HL-60 (cell line): ENCODE results near the gene C9orf72.

Experiments used
- DNase-seq, 2 experiments: peaks; one replicate each; pipeline ENCODE4 v3.0.0-alpha.2; 2010 to 2020; ENCODE audit warnings: low read depth in 1 of 2, low spot score in 1 of 2
- H3K27ac ChIP-seq: fragments of 250-450 bp; sonication (Bioruptor Pico); replicated peaks from 2 replicates; pipeline ENCODE4 v1.5.1; 2020; ENCODE audit warnings: mild to moderate bottlenecking, moderate library complexity
- H3K27me3 ChIP-seq: fragments of 250-450 bp; sonication (Bioruptor Pico); 2 replicates; pipeline ENCODE4 v1.5.1; 2021; ENCODE audit warnings: mild to moderate bottlenecking, moderate library complexity; ENCODE audit not compliant: insufficient read depth, poor library complexity, severe bottlenecking
- H3K4me3 ChIP-seq: replicated peaks from 2 replicates; pipeline ENCODE4 v1.5.1; 2011; ENCODE audit warnings: mild to moderate bottlenecking, control low read depth, low read length; ENCODE audit not compliant: insufficient read depth
- GABPA ChIP-seq: IDR thresholded peaks from 2 replicates; pipeline ENCODE4 v1.6.1; 2012; ENCODE audit warnings: low read depth
- POLR2AphosphoS5 ChIP-seq: IDR thresholded peaks from 2 replicates; pipeline ENCODE4 v1.6.1; 2012; ENCODE audit warnings: low read depth
- SPI1 ChIP-seq: IDR thresholded peaks from 2 replicates; pipeline ENCODE4 v1.6.1; 2012; ENCODE audit warnings: low read depth, mild to moderate bottlenecking, borderline replicate concordance
- TF ChIP-seq, protein P1 (sequence below): IDR thresholded peaks from 2 replicates; pipeline ENCODE4 v1.6.1; 2012; ENCODE audit warnings: low read depth; ENCODE audit not compliant: insufficient replicate concordance
- TF ChIP-seq, protein P2 (sequence below): IDR thresholded peaks from one replicate; pipeline ENCODE4 v1.5.1; 2011; ENCODE audit warnings: low read length, control low read depth, inconsistent platforms; ENCODE audit not compliant: insufficient read depth

C9orf72 gene

DNA sequence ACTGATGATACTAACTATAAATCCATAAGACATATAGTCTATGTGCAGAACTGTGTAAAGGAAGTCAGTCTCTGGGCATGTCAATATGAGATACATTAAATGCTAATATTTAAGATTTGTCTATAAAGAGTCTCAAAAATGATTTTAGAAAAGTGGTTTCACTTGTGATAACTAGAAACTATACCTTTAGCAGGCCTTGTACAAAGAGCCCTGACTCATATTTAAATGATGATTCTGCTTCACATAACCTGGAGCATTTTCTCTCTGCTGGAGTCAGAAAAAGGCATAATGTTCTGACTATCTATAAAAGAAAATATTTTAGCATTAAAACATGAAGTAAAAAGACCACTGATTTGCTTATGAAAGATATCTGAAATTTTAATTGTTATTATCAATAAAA, 15.0 kb downstream of the C9orf72 start:
- TF ChIP-seq, protein P1, sequence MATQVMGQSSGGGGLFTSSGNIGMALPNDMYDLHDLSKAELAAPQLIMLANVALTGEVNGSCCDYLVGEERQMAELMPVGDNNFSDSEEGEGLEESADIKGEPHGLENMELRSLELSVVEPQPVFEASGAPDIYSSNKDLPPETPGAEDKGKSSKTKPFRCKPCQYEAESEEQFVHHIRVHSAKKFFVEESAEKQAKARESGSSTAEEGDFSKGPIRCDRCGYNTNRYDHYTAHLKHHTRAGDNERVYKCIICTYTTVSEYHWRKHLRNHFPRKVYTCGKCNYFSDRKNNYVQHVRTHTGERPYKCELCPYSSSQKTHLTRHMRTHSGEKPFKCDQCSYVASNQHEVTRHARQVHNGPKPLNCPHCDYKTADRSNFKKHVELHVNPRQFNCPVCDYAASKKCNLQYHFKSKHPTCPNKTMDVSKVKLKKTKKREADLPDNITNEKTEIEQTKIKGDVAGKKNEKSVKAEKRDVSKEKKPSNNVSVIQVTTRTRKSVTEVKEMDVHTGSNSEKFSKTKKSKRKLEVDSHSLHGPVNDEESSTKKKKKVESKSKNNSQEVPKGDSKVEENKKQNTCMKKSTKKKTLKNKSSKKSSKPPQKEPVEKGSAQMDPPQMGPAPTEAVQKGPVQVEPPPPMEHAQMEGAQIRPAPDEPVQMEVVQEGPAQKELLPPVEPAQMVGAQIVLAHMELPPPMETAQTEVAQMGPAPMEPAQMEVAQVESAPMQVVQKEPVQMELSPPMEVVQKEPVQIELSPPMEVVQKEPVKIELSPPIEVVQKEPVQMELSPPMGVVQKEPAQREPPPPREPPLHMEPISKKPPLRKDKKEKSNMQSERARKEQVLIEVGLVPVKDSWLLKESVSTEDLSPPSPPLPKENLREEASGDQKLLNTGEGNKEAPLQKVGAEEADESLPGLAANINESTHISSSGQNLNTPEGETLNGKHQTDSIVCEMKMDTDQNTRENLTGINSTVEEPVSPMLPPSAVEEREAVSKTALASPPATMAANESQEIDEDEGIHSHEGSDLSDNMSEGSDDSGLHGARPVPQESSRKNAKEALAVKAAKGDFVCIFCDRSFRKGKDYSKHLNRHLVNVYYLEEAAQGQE, result no peak
- TF ChIP-seq POLR2AphosphoS5 (no peak), GABPA (no peak), SPI1 (no peak)
- Histone ChIP-seq H3K4me3 (no peak overlapping the region), H3K27ac (no peak overlapping the region), H3K27me3 (no peaks in the 10 kb centered on the region)
- no peak for DNase-seq

DNA sequence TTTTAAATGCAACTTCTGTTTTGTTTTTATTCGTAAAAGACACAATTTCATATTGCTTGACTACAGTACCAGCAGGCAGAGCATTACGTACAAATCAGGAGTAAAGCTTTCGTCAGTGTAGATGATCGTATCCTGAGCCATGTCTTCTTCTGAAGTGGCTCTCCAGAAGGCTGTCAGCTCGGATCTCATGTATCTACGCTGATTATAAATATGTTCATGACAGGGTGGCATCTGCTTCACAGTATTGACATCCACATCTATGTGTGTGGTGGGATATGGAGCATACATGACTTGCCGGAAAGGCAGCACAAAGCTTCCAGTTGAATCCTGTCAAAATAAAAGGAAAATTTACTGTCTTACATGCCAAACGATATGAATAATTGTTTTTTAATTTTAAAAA, 16.8 kb downstream of the C9orf72 start:
- no peak overlapping the region for H3K4me3 ChIP-seq
- H3K27ac ChIP-seq, result no peak overlapping the region
- H3K27me3 ChIP-seq, result no peaks in the 10 kb centered on the region
- TF ChIP-seq SPI1, result no peak
- no peak for DNase-seq

DNA sequence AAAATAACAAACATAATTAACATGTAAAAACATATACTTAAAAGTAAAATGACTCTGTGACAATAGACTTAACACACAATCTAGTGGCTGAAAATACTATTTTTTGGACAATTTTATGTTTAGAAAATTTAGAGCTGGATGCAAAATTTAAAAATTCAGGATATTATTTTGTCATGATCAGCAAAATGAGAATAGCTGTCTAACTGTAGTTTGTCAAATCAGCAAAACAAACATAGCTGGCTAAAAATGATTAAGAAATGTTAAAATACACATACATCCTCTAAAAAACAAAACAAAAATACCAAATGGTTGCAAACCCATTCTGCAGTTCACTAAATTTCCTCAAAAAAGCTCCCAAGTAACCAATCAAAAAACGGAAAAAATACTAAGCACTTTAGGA, 18.6 kb downstream of the C9orf72 start:
- H3K27me3 ChIP-seq, result no peaks in the 10 kb centered on the region
- TF ChIP-seq GABPA (no peak), SPI1 (no peak), POLR2AphosphoS5 (no peak)
- TF ChIP-seq, protein P2, sequence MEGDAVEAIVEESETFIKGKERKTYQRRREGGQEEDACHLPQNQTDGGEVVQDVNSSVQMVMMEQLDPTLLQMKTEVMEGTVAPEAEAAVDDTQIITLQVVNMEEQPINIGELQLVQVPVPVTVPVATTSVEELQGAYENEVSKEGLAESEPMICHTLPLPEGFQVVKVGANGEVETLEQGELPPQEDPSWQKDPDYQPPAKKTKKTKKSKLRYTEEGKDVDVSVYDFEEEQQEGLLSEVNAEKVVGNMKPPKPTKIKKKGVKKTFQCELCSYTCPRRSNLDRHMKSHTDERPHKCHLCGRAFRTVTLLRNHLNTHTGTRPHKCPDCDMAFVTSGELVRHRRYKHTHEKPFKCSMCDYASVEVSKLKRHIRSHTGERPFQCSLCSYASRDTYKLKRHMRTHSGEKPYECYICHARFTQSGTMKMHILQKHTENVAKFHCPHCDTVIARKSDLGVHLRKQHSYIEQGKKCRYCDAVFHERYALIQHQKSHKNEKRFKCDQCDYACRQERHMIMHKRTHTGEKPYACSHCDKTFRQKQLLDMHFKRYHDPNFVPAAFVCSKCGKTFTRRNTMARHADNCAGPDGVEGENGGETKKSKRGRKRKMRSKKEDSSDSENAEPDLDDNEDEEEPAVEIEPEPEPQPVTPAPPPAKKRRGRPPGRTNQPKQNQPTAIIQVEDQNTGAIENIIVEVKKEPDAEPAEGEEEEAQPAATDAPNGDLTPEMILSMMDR, result no peak
- TF ChIP-seq, protein P1, result no peak
- no peak for DNase-seq
- H3K27ac ChIP-seq, result no peak overlapping the region
- H3K4me3 ChIP-seq, result no peak overlapping the region

DNA sequence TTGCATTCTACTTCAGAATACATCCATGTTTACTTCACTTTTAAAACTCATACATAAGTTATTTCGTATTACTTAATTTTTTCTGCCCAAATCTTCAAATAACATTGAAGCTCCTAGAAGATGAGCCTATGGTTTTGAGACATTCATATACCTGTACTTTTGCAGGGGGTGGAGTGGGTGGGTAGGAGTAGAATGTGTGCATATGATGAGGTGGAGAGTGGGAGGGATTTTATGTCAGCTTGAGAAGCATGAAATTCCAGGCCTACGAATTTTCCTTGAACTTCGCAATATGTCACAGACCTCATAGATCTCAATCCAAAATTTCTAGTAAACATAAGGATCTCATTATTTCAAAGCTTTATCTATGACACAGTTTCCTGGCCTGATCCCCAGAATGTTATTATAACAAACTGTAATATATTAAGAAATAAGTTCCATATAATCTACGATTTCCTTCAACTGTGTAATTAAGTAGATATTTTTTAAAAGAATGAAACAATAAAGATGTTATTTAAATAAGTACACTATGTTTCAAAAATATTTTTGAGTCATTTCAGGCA, 24.0 kb downstream of the C9orf72 start:
- Histone ChIP-seq H3K4me3 (no peak overlapping the region), H3K27ac (no peak overlapping the region), H3K27me3 (no peaks in the 10 kb centered on the region)
- no peak for DNase-seq
- TF ChIP-seq, protein P1, result no peak
- TF ChIP-seq GABPA (no peak), SPI1 (no peak)
- TF ChIP-seq, protein P2, result no peak
